HEK293 (cell line): ENCODE results near the gene CBX3.

ENCODE experiments used
- BCL11B ChIP-seq: fragments of 450-650 bp; formaldehyde crosslinking; IDR thresholded peaks from 2 replicates; pipeline ENCODE4 v1.5.1; 2016; ENCODE audit warnings: low read depth, missing biosample characterization, missing genetic modification characterization
- ELK4 ChIP-seq: IDR thresholded peaks from 2 replicates; pipeline ENCODE4 v1.6.1; 2011; ENCODE audit warnings: mild to moderate bottlenecking, low read depth, low read length, borderline replicate concordance
- HIC1 ChIP-seq: fragments of 450-650 bp; formaldehyde crosslinking; IDR thresholded peaks from 2 replicates; pipeline ENCODE4 v1.5.1; 2016; ENCODE audit warnings: missing biosample characterization, missing genetic modification characterization
- WT1 ChIP-seq: fragments of 450-650 bp; formaldehyde crosslinking; IDR thresholded peaks from 2 replicates; pipeline ENCODE4 v1.5.1; 2016; ENCODE audit warnings: missing biosample characterization, missing genetic modification characterization
- YY2 ChIP-seq: fragments of 450-650 bp; formaldehyde crosslinking; IDR thresholded peaks from 2 replicates; pipeline ENCODE4 v1.5.1; 2016; ENCODE audit warnings: missing biosample characterization, missing genetic modification characterization
- ZBTB17 ChIP-seq: fragments of 450-650 bp; formaldehyde crosslinking; IDR thresholded peaks from 2 replicates; pipeline ENCODE4 v1.5.1; 2016; ENCODE audit warnings: missing biosample characterization, missing genetic modification characterization
- ZNF121 ChIP-seq: fragments of 450-650 bp; formaldehyde crosslinking; IDR thresholded peaks from 2 replicates; pipeline ENCODE4 v1.5.1; 2016; ENCODE audit warnings: missing biosample characterization, missing genetic modification characterization
- ZNF133 ChIP-seq: fragments of 450-650 bp; formaldehyde crosslinking; IDR thresholded peaks from 2 replicates; pipeline ENCODE4 v1.5.1; 2016; ENCODE audit warnings: missing biosample characterization, missing genetic modification characterization
- ZNF174 ChIP-seq: fragments of 450-650 bp; formaldehyde crosslinking; IDR thresholded peaks from 2 replicates; pipeline ENCODE4 v1.5.0; 2017; ENCODE audit warnings: missing biosample characterization, mild to moderate bottlenecking, missing genetic modification characterization
- ZNF18 ChIP-seq: fragments of 450-650 bp; formaldehyde crosslinking; IDR thresholded peaks from 2 replicates; pipeline ENCODE4 v1.5.1; 2016; ENCODE audit warnings: missing biosample characterization, missing genetic modification characterization
- ZNF248 ChIP-seq: fragments of 450-650 bp; formaldehyde crosslinking; IDR thresholded peaks from 2 replicates; pipeline ENCODE4 v1.5.1; 2017; ENCODE audit warnings: missing biosample characterization, missing genetic modification characterization
- ZNF324 ChIP-seq: fragments of 450-650 bp; formaldehyde crosslinking; IDR thresholded peaks from 2 replicates; pipeline ENCODE4 v1.5.1; 2016; ENCODE audit warnings: missing biosample characterization, missing genetic modification characterization
- ZNF341 ChIP-seq: fragments of 450-650 bp; formaldehyde crosslinking; IDR thresholded peaks from 2 replicates; pipeline ENCODE4; 2016; ENCODE audit warnings: low read depth, missing biosample characterization, missing genetic modification characterization
- ZNF394 ChIP-seq: fragments of 450-650 bp; formaldehyde crosslinking; IDR thresholded peaks from 2 replicates; pipeline ENCODE4 v1.5.1; 2016; ENCODE audit warnings: missing biosample characterization, missing genetic modification characterization, mild to moderate bottlenecking, moderate library complexity, borderline replicate concordance
- ZNF398 ChIP-seq: fragments of 450-650 bp; formaldehyde crosslinking; IDR thresholded peaks from 2 replicates; pipeline ENCODE4 v1.5.1; 2017; ENCODE audit warnings: missing biosample characterization, missing genetic modification characterization
- ZNF404 ChIP-seq: fragments of 450-650 bp; formaldehyde crosslinking; IDR thresholded peaks from 2 replicates; pipeline ENCODE4 v1.5.1; 2017; ENCODE audit warnings: missing biosample characterization, missing genetic modification characterization
- ZNF426 ChIP-seq: fragments of 450-650 bp; formaldehyde crosslinking; IDR thresholded peaks from 2 replicates; pipeline ENCODE4 v1.5.1; 2017; ENCODE audit warnings: missing biosample characterization, missing genetic modification characterization, mild to moderate bottlenecking, inconsistent platforms, moderate library complexity
- ZNF548 ChIP-seq: fragments of 450-650 bp; formaldehyde crosslinking; IDR thresholded peaks from 2 replicates; pipeline ENCODE4 v1.5.1; 2016; ENCODE audit warnings: missing biosample characterization, missing genetic modification characterization
- ZNF549 ChIP-seq: fragments of 450-650 bp; IDR thresholded peaks from 2 replicates; pipeline ENCODE4 v1.5.1; 2018; ENCODE audit warnings: missing biosample characterization, missing genetic modification characterization, mild to moderate bottlenecking, inconsistent platforms, moderate library complexity
- ZNF600 ChIP-seq: fragments of 450-650 bp; formaldehyde crosslinking; IDR thresholded peaks from 2 replicates; pipeline ENCODE4 v1.5.1; 2016; ENCODE audit warnings: missing biosample characterization, missing genetic modification characterization
- ZNF629 ChIP-seq: fragments of 450-650 bp; formaldehyde crosslinking; IDR thresholded peaks from 2 replicates; pipeline ENCODE4 v1.5.1; 2017; ENCODE audit warnings: missing biosample characterization, missing genetic modification characterization
- ZNF645 ChIP-seq: fragments of 450-650 bp; formaldehyde crosslinking; IDR thresholded peaks from 2 replicates; pipeline ENCODE4; 2016; ENCODE audit warnings: missing biosample characterization, missing genetic modification characterization
- ZNF654 ChIP-seq: fragments of 450-650 bp; formaldehyde crosslinking; IDR thresholded peaks from 2 replicates; pipeline ENCODE4 v1.5.1; 2016; ENCODE audit warnings: low read depth, missing biosample characterization, missing genetic modification characterization
- ZNF660 ChIP-seq: fragments of 450-650 bp; IDR thresholded peaks from 2 replicates; pipeline ENCODE4 v1.5.1; 2018; ENCODE audit warnings: missing biosample characterization, mild to moderate bottlenecking, missing genetic modification characterization
- ZNF76 ChIP-seq: fragments of 450-650 bp; formaldehyde crosslinking; IDR thresholded peaks from 2 replicates; pipeline ENCODE4; 2016; ENCODE audit warnings: low read depth, missing biosample characterization, missing genetic modification characterization, borderline replicate concordance
- ZSCAN18 ChIP-seq: fragments of 450-650 bp; formaldehyde crosslinking; IDR thresholded peaks from 2 replicates; pipeline ENCODE4 v1.5.1; 2016; ENCODE audit warnings: missing biosample characterization, missing genetic modification characterization
- ZSCAN4 ChIP-seq: fragments of 450-650 bp; formaldehyde crosslinking; IDR thresholded peaks from 2 replicates; pipeline ENCODE4 v1.5.1; 2017; ENCODE audit warnings: missing biosample characterization, missing genetic modification characterization

CBX3 gene

GRCh38 chr7:26201247-26202018, at the start of gene CBX3 (continued):
- TF ChIP-seq ZNF76 (tag by site-specific recombination) = no peak; the same call in 1 of the 2 replicates
- TF ChIP-seq ELK4 = no peak
- no peak; the same call in 1 of the 2 replicates for TF ChIP-seq ZBTB17 (tag by site-specific recombination)
- TF ChIP-seq ZSCAN4 (tag by site-specific recombination) = no peak
- no peak for TF ChIP-seq YY2 (tag by site-specific recombination)
- no peak for TF ChIP-seq ZNF133 (tag by site-specific recombination)
- TF ChIP-seq ZNF398 (tag by site-specific recombination) = peak; percentile 48; the same call in 1 of the 2 replicates
- TF ChIP-seq ZNF121 (tag by site-specific recombination) = no peak
- peak; percentile 48; the same call in 1 of the 2 replicates for TF ChIP-seq ZNF341 (tag by site-specific recombination)
- TF ChIP-seq ZSCAN18 = no peak
- TF ChIP-seq ZNF324 (tag by site-specific recombination) = no peak
- TF ChIP-seq WT1 (tag by site-specific recombination) = peak; percentile 80
- no peak for TF ChIP-seq ZNF248
- TF ChIP-seq ZNF629 (tag by site-specific recombination) = no peak
- TF ChIP-seq ZNF549 (tag by site-specific recombination) = no peak
- TF ChIP-seq ZNF394 (tag by site-specific recombination) = peak; percentile 23; the same call in 1 of the 2 replicates
- TF ChIP-seq BCL11B (tag by site-specific recombination) = peak; percentile 85
- TF ChIP-seq ZNF18 (tag by site-specific recombination) = no peak; the same call in 1 of the 2 replicates
- no peak for TF ChIP-seq ZNF660 (tag by site-specific recombination)
- 0 out of 2 replicates have a peak, but pooled peaks have one; percentile 2 for TF ChIP-seq ZNF654 (tag by site-specific recombination)
- no peak for TF ChIP-seq ZNF426 (tag by site-specific recombination)
- no peak for TF ChIP-seq ZNF174 (tag by site-specific recombination)
- TF ChIP-seq ZNF404 (tag by site-specific recombination) = no peak
- TF ChIP-seq ZNF548 = no peak
- TF ChIP-seq ZNF600 (tag by site-specific recombination) = no peak; the same call in 1 of the 2 replicates
- peak; percentile 92 for TF ChIP-seq HIC1 (tag by site-specific recombination)
- no peak for TF ChIP-seq ZNF645 (tag by site-specific recombination)
